Measurements from ENCODE around the gene MSI2. TPM values are rescaled to one million over a fixed set of nuclear protein-coding genes. Genes with fewer than 3 reads are reported as not detected.
A peak's percentile ranks its signal among the peaks of the same experiment; 100 is the strongest.

The MSI2 gene
- polyA plus RNA-seq, 3 donors from 2014 or later = 0.88 to 3.6 (median 2.4) TPM

DNA sequence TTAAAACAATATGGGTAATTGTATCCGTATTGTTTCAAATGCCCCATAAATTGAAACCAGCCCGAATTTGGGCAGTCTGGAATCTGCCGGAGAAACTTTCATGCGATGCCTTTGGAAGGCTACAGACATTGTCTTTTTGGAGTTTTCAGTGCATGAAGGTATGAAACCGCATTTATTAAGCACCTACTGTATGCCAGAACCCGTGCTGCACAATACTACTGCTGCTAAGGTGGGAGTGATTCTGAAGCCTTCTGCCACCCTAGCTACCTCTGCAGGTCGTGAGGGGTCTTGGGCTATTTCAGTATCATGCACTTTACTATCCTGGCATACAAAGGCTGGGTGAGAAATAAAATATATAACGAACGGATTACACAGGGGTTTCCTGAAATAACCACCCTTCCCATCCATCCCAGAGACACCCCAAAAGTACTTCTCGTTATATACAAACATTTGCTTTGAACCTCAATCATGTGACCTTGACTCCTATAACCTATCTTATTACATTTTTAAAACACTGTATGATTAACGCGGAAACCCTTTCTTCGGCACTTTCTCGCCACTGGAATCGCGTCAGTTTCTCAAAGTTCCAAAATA lies 1.0 kb upstream of the MSI2 start:
- H3K4me3 Mint-ChIP-seq = peak overlapping the region; percentile 87 to 92 (median 87)
- H3K4me1 Mint-ChIP-seq = peaks cover 26 to 37% of the 10 kb centered on the region in 2 donors
- no peaks in the 10 kb centered on the region for H3K9me3 Mint-ChIP-seq
- DNase-seq = peak in 1 of 3 donors; percentile 3
- peak overlapping the region; percentile 79 to 93 (median 84) for H3K27ac Mint-ChIP-seq
- peaks cover 6 to 9% (median 7%) of the 10 kb centered on the region in 3 donors for H3K36me3 Mint-ChIP-seq
- H3K27me3 Mint-ChIP-seq (ENCODE audit: low read depth in 3 of 3) = peaks cover 0 to 12% (median 2%) of the 10 kb centered on the region in 3 donors

GRCh38 chr17:57256708-57257112 lies 387 bp downstream of the MSI2 start:
- peak in 2 of 3 donors; percentile 20 to 27 for DNase-seq
- Mint-ChIP-seq H3K27ac (peak overlapping the region; percentile 34 to 94 (median 78)), H3K36me3 (peaks cover 11 to 20% (median 16%) of the 10 kb centered on the region in 3 donors), H3K4me1 (peaks cover 28 to 42% of the 10 kb centered on the region in 2 donors), H3K4me3 (peak overlapping the region; percentile 87 to 92 (median 89)), H3K9me3 (no peaks in the 10 kb centered on the region), H3K27me3 (ENCODE audit: low read depth in 3 of 3) (peaks cover 0 to 12% (median 2%) of the 10 kb centered on the region in 3 donors)

- Mint-ChIP-seq H3K4me1 (peaks cover 28 to 43% of the 10 kb centered on the region in 2 donors), H3K27ac (peak overlapping the region in 5 of 6 donors; percentile 68 to 94 (median 80)), H3K4me3 (peak overlapping the region; percentile 87 to 92 (median 89)), H3K9me3 (no peaks in the 10 kb centered on the region), H3K27me3 (ENCODE audit: low read depth in 3 of 3) (peaks cover 0 to 12% (median 2%) of the 10 kb centered on the region in 3 donors), H3K36me3 (peaks cover 16 to 27% (median 22%) of the 10 kb centered on the region in 3 donors)
- DNase-seq = peak in 1 of 3 donors; percentile 22
These were observed 1.0 kb downstream of the MSI2 start for GRCh38 chr17:57257195-57257894.

- Mint-ChIP-seq H3K4me3 (peak overlapping the region; percentile 87 to 92 (median 89)), H3K27me3 (ENCODE audit: low read depth in 3 of 3) (peaks cover 0 to 12% (median 2%) of the 10 kb centered on the region in 3 donors), H3K36me3 (peaks cover 20 to 35% (median 30%) of the 10 kb centered on the region in 3 donors), H3K9me3 (no peaks in the 10 kb centered on the region), H3K4me1 (peaks cover 28 to 43% of the 10 kb centered on the region in 2 donors), H3K27ac (peak overlapping the region in 5 of 6 donors; percentile 80 to 94 (median 86))
- no peak for DNase-seq
These were observed 1.9 kb downstream of the MSI2 start for GRCh38 chr17:57257895-57258851.

GRCh38 chr17:57259306-57259705 lies 3.0 kb downstream of the MSI2 start:
- no peak overlapping the region for H3K27ac Mint-ChIP-seq
- no peaks in the 10 kb centered on the region for H3K9me3 Mint-ChIP-seq
- H3K4me3 Mint-ChIP-seq = peak overlapping the region in 4 of 5 donors; percentile 87 to 92 (median 90)
- peaks cover 27 to 45% (median 40%) of the 10 kb centered on the region in 3 donors for H3K36me3 Mint-ChIP-seq
- no peak for DNase-seq
- peaks cover 28 to 43% of the 10 kb centered on the region in 2 donors for H3K4me1 Mint-ChIP-seq
- peaks cover 0 to 12% (median 2%) of the 10 kb centered on the region in 3 donors for H3K27me3 Mint-ChIP-seq (ENCODE audit: low read depth in 3 of 3)

DNA sequence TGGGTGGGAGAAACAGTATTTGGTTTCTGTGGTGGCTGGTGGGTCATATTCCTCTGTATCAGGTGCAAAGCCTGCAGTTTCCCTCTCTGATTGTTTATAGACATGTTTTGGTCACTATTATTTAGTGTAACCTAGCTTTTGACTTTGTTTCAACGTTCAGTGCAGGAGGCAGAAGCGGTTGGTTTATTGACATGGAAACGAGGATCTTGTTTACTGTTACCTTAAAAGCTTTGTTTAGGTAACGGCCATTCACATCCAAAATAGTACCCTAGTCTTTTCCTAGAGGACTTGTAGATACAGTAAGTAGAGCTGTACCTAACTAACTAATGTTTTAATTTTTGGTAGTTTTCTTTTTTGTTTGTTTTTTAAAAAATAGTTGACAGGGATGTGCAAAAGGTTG lies 3.5 kb downstream of the MSI2 start:
- no peak overlapping the region for H3K27ac Mint-ChIP-seq
- H3K4me1 Mint-ChIP-seq = peaks cover 28 to 43% of the 10 kb centered on the region in 2 donors
- no peak for DNase-seq
- H3K36me3 Mint-ChIP-seq = peaks cover 27 to 49% (median 40%) of the 10 kb centered on the region in 3 donors
- no peaks in the 10 kb centered on the region for H3K9me3 Mint-ChIP-seq
- peak overlapping the region in 2 of 5 donors; percentile 1 to 38 for H3K4me3 Mint-ChIP-seq
- H3K27me3 Mint-ChIP-seq (ENCODE audit: low read depth in 3 of 3) = peaks cover 0 to 12% (median 2%) of the 10 kb centered on the region in 3 donors

DNA sequence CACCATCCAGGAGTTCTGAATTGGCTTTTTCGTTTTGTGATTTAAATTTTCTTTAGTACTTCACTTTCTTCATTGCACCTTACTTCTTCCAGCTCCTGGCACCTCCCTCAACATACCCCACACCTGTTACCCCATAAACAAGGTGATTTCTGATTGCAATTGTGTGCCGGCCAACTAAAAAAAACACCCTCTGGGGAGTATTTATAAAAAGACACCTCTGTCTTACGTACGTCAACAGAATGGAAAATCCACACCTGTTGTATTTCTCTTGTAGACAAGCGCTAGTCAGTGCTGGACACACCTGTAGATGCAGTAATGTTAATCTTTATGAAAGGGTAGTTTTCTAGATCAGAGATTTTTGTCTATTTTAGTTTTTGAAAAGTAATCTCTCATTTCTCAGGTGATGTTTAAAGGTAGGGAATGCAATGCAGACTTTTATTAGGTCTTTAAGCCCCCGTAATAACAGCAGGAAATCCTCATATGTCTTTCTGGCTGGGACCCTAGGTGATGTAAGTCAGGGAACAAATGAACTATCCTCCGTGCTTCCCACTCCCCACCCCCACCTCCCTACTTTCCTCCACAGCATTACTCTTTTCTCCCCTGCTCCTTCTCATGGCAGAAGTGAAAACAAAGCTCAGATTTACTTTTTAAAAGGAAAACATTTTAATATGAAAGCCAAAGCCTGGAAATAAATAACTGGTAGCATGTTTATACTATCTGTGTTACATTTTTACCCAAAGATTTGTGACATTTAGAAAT lies 4.2 kb downstream of the MSI2 start:
- H3K4me1 Mint-ChIP-seq = peaks cover 28 to 38% of the 10 kb centered on the region in 2 donors
- DNase-seq = no peak
- H3K4me3 Mint-ChIP-seq = no peak overlapping the region
- no peaks in the 10 kb centered on the region for H3K9me3 Mint-ChIP-seq
- no peak overlapping the region for H3K27ac Mint-ChIP-seq
- H3K27me3 Mint-ChIP-seq (ENCODE audit: low read depth in 3 of 3) = peaks cover 0 to 10% (median 2%) of the 10 kb centered on the region in 3 donors
- H3K36me3 Mint-ChIP-seq = peaks cover 30 to 56% (median 40%) of the 10 kb centered on the region in 3 donors

- H3K27me3 Mint-ChIP-seq (ENCODE audit: low read depth in 3 of 3) = peaks cover 0 to 9% (median 0%) of the 10 kb centered on the region in 3 donors
- no peak overlapping the region for H3K27ac Mint-ChIP-seq
- peaks cover 28 to 35% of the 10 kb centered on the region in 2 donors for H3K4me1 Mint-ChIP-seq
- no peak for DNase-seq
- H3K9me3 Mint-ChIP-seq = no peaks in the 10 kb centered on the region
- H3K4me3 Mint-ChIP-seq = no peak overlapping the region
- H3K36me3 Mint-ChIP-seq = peaks cover 34 to 62% (median 40%) of the 10 kb centered on the region in 3 donors
These were observed 4.8 kb downstream of the MSI2 start for GRCh38 chr17:57261084-57261461.

DNA sequence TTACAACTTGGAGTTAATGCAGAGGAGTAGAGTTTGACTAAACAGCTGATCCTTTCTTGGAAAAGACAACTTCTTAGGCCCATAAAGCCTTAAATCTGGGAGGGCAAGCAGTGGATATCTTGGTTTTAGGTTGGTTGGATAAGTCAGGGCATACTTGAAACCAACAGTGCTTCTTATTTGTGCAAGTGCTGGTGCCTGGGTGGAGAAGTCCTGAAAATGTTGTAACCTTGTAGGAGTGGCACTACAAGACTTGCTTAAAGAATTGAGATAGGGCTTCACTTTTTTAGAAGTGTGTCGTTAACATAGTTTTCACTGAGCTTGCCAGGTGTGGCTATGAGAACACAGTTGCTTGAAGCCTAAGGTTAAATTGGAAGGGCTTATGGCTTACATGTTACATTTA lies 6.2 kb downstream of the MSI2 start:
- Mint-ChIP-seq H3K36me3 (peaks cover 35 to 68% (median 45%) of the 10 kb centered on the region in 3 donors), H3K9me3 (no peaks in the 10 kb centered on the region), H3K27me3 (ENCODE audit: low read depth in 3 of 3) (peaks cover 0 to 4% (median 0%) of the 10 kb centered on the region in 3 donors), H3K4me3 (no peak overlapping the region), H3K27ac (peak overlapping the region in 1 of 6 donors; percentile 18), H3K4me1 (peaks cover 25 to 31% of the 10 kb centered on the region in 2 donors)
- no peak for DNase-seq

- Mint-ChIP-seq H3K4me3 (no peak overlapping the region), H3K36me3 (peaks cover 36 to 81% (median 49%) of the 10 kb centered on the region in 3 donors), H3K27ac (no peak overlapping the region), H3K9me3 (no peaks in the 10 kb centered on the region), H3K4me1 (peaks cover 12 to 15% of the 10 kb centered on the region in 2 donors), H3K27me3 (ENCODE audit: low read depth in 3 of 3) (peaks cover 0 to 2% (median 0%) of the 10 kb centered on the region in 3 donors)
- no peak for DNase-seq
These were observed 7.9 kb downstream of the MSI2 start for GRCh38 chr17:57264250-57264649.

DNA sequence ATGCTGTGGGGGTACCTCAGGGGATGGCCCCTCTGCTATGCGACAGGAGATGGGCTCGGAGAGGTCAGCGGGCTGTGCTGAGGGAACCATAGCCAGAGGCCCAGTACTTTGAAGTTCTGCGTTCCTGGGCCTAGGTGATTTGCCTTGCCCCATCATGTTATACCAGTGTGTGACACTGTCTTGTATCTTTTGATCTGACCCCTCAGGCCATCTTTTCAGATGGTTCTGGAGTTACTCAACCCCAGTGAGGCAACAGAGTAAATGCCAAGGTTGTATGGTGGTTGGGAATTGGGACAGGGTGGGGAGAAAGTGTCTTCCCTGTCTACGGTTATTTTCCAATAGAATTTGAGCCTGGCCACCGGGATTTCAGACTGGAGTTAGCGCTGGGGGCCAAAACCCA lies 8.5 kb downstream of the MSI2 start:
- Mint-ChIP-seq H3K4me3 (no peak overlapping the region), H3K9me3 (no peaks in the 10 kb centered on the region), H3K27me3 (ENCODE audit: low read depth in 3 of 3) (peaks cover 0 to 2% (median 0%) of the 10 kb centered on the region in 3 donors), H3K4me1 (peaks cover 9 to 15% of the 10 kb centered on the region in 2 donors), H3K36me3 (peaks cover 41 to 82% (median 54%) of the 10 kb centered on the region in 3 donors), H3K27ac (no peak overlapping the region)
- DNase-seq = no peak

- Mint-ChIP-seq H3K4me1 (peaks cover 7 to 22% of the 10 kb centered on the region in 2 donors), H3K9me3 (no peaks in the 10 kb centered on the region), H3K36me3 (peaks cover 33 to 68% (median 49%) of the 10 kb centered on the region in 3 donors)
These were observed 10.6 kb downstream of the MSI2 start for GRCh38 chr17:57266902-57267311.

More at GRCh38 chr17:57266902-57267311, 10.6 kb downstream of the MSI2 start:
- Mint-ChIP-seq H3K4me3 (no peak overlapping the region), H3K27ac (no peak overlapping the region), H3K27me3 (ENCODE audit: low read depth in 3 of 3) (peaks cover 0 to 2% (median 0%) of the 10 kb centered on the region in 3 donors)
- no peak for DNase-seq

Measured in immature natural killer cell (primary cell).